ENCODE data around the gene UBR7.

UBR7 gene

DNA sequence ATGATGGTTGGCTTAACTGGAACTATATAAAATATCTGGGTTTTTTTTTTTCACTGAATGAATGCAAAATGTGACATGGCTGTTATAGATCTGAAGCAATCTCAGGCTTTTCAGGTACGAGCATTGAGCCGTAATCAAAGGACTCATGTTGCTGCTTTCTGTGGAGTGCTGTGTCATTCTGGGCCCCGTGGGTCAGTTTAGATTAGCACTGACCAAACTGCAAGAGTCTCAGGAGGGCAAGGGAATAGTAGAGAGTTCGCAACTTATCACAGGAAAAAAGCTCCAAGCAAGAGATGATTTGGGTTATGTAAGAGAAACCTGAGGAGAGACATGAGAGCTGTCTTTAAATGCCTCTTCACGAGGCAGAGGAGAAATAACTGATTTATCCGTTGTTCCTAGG, 59.1 kb downstream of the UBR7 start:
- H4K20me1 ChIP-seq (ENCODE audit: insufficient read depth, low read length), result no peaks in the 10 kb centered on the region
- TF ChIP-seq EZH2phosphoT487 (IDR thresholded peaks at IDR 0.05; ENCODE audit: low read length) (no peak), EZH2 (optimal IDR thresholded peaks at IDR 0.05; ENCODE audit: low read depth, low read length) (no peak)
- TF ChIP-seq, protein P1, sequence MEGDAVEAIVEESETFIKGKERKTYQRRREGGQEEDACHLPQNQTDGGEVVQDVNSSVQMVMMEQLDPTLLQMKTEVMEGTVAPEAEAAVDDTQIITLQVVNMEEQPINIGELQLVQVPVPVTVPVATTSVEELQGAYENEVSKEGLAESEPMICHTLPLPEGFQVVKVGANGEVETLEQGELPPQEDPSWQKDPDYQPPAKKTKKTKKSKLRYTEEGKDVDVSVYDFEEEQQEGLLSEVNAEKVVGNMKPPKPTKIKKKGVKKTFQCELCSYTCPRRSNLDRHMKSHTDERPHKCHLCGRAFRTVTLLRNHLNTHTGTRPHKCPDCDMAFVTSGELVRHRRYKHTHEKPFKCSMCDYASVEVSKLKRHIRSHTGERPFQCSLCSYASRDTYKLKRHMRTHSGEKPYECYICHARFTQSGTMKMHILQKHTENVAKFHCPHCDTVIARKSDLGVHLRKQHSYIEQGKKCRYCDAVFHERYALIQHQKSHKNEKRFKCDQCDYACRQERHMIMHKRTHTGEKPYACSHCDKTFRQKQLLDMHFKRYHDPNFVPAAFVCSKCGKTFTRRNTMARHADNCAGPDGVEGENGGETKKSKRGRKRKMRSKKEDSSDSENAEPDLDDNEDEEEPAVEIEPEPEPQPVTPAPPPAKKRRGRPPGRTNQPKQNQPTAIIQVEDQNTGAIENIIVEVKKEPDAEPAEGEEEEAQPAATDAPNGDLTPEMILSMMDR (IDR thresholded peaks at IDR 0.05; ENCODE audit: low read length), result no peak
- H3K4me3 ChIP-seq (ENCODE audit: low read length), result no peak overlapping the region
- H2AFZ ChIP-seq (ENCODE audit: low read length), result no peak overlapping the region
- H3K27me3 ChIP-seq (replicated peaks; ENCODE audit: insufficient read depth, low read length), result no peaks in the 10 kb centered on the region
- no peak for DNase-seq
- no peak overlapping the region for H3K9ac ChIP-seq (ENCODE audit: low read length)
- H3K79me2 ChIP-seq (ENCODE audit: low read length), result no peaks in the 10 kb centered on the region
- no peaks in the 10 kb centered on the region for H3K4me1 ChIP-seq (ENCODE audit: low read length)
- no peaks in the 10 kb centered on the region for H3K36me3 ChIP-seq (replicated peaks; ENCODE audit: insufficient read depth, low read length)
- H3K9me2 ChIP-seq (replicated peaks; ENCODE audit: insufficient read depth, low read length), result no peaks in the 10 kb centered on the region
- no peaks in the 10 kb centered on the region for H3K9me3 ChIP-seq (replicated peaks; ENCODE audit: insufficient read depth, low read length)
- H3K4me2 ChIP-seq (ENCODE audit: low read depth, low read length), result no peak overlapping the region
- no peak overlapping the region for H3K27ac ChIP-seq (ENCODE audit: low read length)
- no peaks in the 10 kb centered on the region for H3F3A ChIP-seq (ENCODE audit: insufficient read depth, low read length)

DNA sequence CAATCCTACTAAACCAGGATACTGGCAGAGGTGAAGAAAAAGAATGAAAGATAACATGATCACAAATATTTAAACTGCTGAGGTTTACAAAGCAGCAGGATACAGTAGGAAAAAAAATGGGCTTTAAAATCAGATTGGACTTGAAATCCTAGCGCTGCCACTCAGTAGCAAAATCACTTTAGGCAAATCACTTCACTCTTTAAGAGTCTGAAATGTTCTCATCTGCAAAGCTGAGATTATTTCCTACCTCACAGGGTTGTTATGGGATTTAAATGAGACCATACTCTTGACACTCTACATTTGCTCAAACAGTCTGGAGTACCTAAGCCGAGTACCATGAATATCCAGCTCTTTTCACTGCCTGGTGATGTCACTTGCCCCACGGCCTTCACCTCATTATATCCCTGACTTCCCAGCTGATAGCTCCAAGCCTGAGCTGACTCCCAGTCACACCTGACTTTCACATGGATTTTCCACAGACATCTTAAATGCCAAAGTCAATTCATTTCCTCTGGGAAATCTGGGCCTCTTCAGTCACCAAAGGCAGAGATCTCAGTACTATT, 60.2 kb downstream of the UBR7 start:
- DNase-seq, result no peak
- no peak overlapping the region for H3K9ac ChIP-seq (ENCODE audit: low read length)
- no peaks in the 10 kb centered on the region for H4K20me1 ChIP-seq (ENCODE audit: insufficient read depth, low read length)
- H3K27ac ChIP-seq (ENCODE audit: low read length), result no peak overlapping the region
- no peaks in the 10 kb centered on the region for H3K9me3 ChIP-seq (replicated peaks; ENCODE audit: insufficient read depth, low read length)
- H3K4me2 ChIP-seq (ENCODE audit: low read depth, low read length), result no peak overlapping the region
- no peak overlapping the region for H3K4me3 ChIP-seq (ENCODE audit: low read length)
- no peaks in the 10 kb centered on the region for H3K27me3 ChIP-seq (replicated peaks; ENCODE audit: insufficient read depth, low read length)
- no peaks in the 10 kb centered on the region for H3K4me1 ChIP-seq (ENCODE audit: low read length)
- no peaks in the 10 kb centered on the region for H3K79me2 ChIP-seq (ENCODE audit: low read length)
- no peaks in the 10 kb centered on the region for H3F3A ChIP-seq (ENCODE audit: insufficient read depth, low read length)
- no peak overlapping the region for H2AFZ ChIP-seq (ENCODE audit: low read length)
- H3K9me2 ChIP-seq (replicated peaks; ENCODE audit: insufficient read depth, low read length), result no peaks in the 10 kb centered on the region
- TF ChIP-seq EZH2 (optimal IDR thresholded peaks at IDR 0.05; ENCODE audit: low read depth, low read length), result no peak
- TF ChIP-seq, protein P1 (IDR thresholded peaks at IDR 0.05; ENCODE audit: low read length), result no peak
- TF ChIP-seq EZH2phosphoT487 (IDR thresholded peaks at IDR 0.05; ENCODE audit: low read length), result no peak
- no peaks in the 10 kb centered on the region for H3K36me3 ChIP-seq (replicated peaks; ENCODE audit: insufficient read depth, low read length)

- H3F3A ChIP-seq (ENCODE audit: insufficient read depth, low read length), result no peaks in the 10 kb centered on the region
- no peaks in the 10 kb centered on the region for H3K27me3 ChIP-seq (replicated peaks; ENCODE audit: insufficient read depth, low read length)
- no peaks in the 10 kb centered on the region for H4K20me1 ChIP-seq (ENCODE audit: insufficient read depth, low read length)
- DNase-seq, result no peak
- no peak overlapping the region for H2AFZ ChIP-seq (ENCODE audit: low read length)
- H3K79me2 ChIP-seq (ENCODE audit: low read length), result no peaks in the 10 kb centered on the region
- H3K9me3 ChIP-seq (replicated peaks; ENCODE audit: insufficient read depth, low read length), result no peaks in the 10 kb centered on the region
- no peak overlapping the region for H3K9ac ChIP-seq (ENCODE audit: low read length)
- H3K4me3 ChIP-seq (ENCODE audit: low read length), result no peak overlapping the region
- TF ChIP-seq EZH2phosphoT487 (IDR thresholded peaks at IDR 0.05; ENCODE audit: low read length) (no peak), EZH2 (optimal IDR thresholded peaks at IDR 0.05; ENCODE audit: low read depth, low read length) (no peak)
- TF ChIP-seq, protein P1 (IDR thresholded peaks at IDR 0.05; ENCODE audit: low read length), result no peak
- no peaks in the 10 kb centered on the region for H3K9me2 ChIP-seq (replicated peaks; ENCODE audit: insufficient read depth, low read length)
- H3K4me1 ChIP-seq (ENCODE audit: low read length), result no peaks in the 10 kb centered on the region
- no peak overlapping the region for H3K4me2 ChIP-seq (ENCODE audit: low read depth, low read length)
- H3K36me3 ChIP-seq (replicated peaks; ENCODE audit: insufficient read depth, low read length), result no peaks in the 10 kb centered on the region
- H3K27ac ChIP-seq (ENCODE audit: low read length), result no peak overlapping the region
These were observed 61.4 kb downstream of the UBR7 start for GRCh38 chr14:93268406-93268805.

Measured in MM.1S (cell line).